GM23248 (cell line): ENCODE data around the gene POP7.

Experiments used
- EZH2 ChIP-seq: fragments of 200-600 bp; sonication (generic); IDR thresholded peaks from 2 replicates; pipeline ENCODE4 v1.6.1; 2018; ENCODE audit warnings: antibody characterized with exemption, mild to moderate bottlenecking; ENCODE audit not compliant: insufficient read depth, poor library complexity, severe bottlenecking
- EZH2phosphoT487 ChIP-seq: fragments of 200-600 bp; sonication (generic); IDR thresholded peaks from 2 replicates; pipeline ENCODE4 v1.6.1; 2018; ENCODE audit warnings: antibody characterized with exemption, moderate library complexity, mild to moderate bottlenecking, low read depth; ENCODE audit not compliant: insufficient read depth

- no peak for TF ChIP-seq EZH2phosphoT487
- no peak for TF ChIP-seq EZH2
These were observed 22.0 kb upstream of the POP7 start for GRCh38 chr7:100683659-100684533.
